GM12875 (cell line): ENCODE results near the gene HARBI1.

ENCODE experiments used
- H3K4me3 ChIP-seq: one replicate; pipeline ENCODE4 v1.5.1; 2011; ENCODE audit warnings: low read depth, low read length, control low read depth
- CTCF ChIP-seq: IDR thresholded peaks from 2 replicates; pipeline ENCODE4 v1.5.1; 2011; ENCODE audit warnings: low read depth, mild to moderate bottlenecking, control low read depth, inconsistent platforms, low read length, moderate library complexity, borderline replicate concordance; ENCODE audit not compliant: insufficient read depth

The HARBI1 gene

GRCh38 chr11:46604796-46605195 lies 12.2 kb downstream of the HARBI1 start:
- no peak overlapping the region for H3K4me3 ChIP-seq
- no peak for TF ChIP-seq CTCF

- no peak for TF ChIP-seq CTCF
- H3K4me3 ChIP-seq: no peak overlapping the region
Observed at GRCh38 chr11:46603704-46604308, 13.2 kb downstream of the HARBI1 start.

GRCh38 chr11:46601129-46601528 lies 15.9 kb downstream of the HARBI1 start:
- no peak for TF ChIP-seq CTCF
- H3K4me3 ChIP-seq: no peak overlapping the region

GRCh38 chr11:46600194-46600960 lies 16.6 kb downstream of the HARBI1 start:
- TF ChIP-seq CTCF: no peak
- H3K4me3 ChIP-seq: no peak overlapping the region

- no peak overlapping the region for H3K4me3 ChIP-seq
- no peak for TF ChIP-seq CTCF
Observed at GRCh38 chr11:46599340-46600193, 17.5 kb downstream of the HARBI1 start.

- no peak overlapping the region for H3K4me3 ChIP-seq
- TF ChIP-seq CTCF: no peak
Observed at GRCh38 chr11:46597609-46598219, 19.3 kb downstream of the HARBI1 start.
